HG02938 (cell line): ENCODE measurements around the gene SOX13.

ENCODE experiments used
- ATAC-seq: cut with Tn5 transposase; IDR thresholded peaks from one replicate; pipeline ENCODE4 v1.9.1; 2021; ENCODE audit warnings: mild to moderate bottlenecking, moderate library complexity; ENCODE audit not compliant: unreplicated experiment

SOX13 gene

GRCh38 chr1:204149635-204150565, 77.0 kb downstream of the SOX13 start:
- ATAC-seq, result no peak

GRCh38 chr1:204150702-204151551, 78.0 kb downstream of the SOX13 start:
- ATAC-seq, result no peak

- ATAC-seq, result no peak
These were observed 78.8 kb downstream of the SOX13 start, which contains the start of gene ETNK2 for GRCh38 chr1:204151552-204152309. ETNK2 (minus strand) TSS chr1:204152044; CDS start chr1:204151852, 192 bp downstream.

GRCh38 chr1:204152310-204153044, 79.6 kb downstream of the SOX13 start:
- ATAC-seq, result no peak

GRCh38 chr1:204153667-204154066, 80.8 kb downstream of the SOX13 start:
- no peak for ATAC-seq

GRCh38 chr1:204154568-204155255, 81.8 kb downstream of the SOX13 start:
- no peak for ATAC-seq

GRCh38 chr1:204155881-204156280, 83.0 kb downstream of the SOX13 start:
- ATAC-seq, result no peak

GRCh38 chr1:204157962-204158361, 85.0 kb downstream of the SOX13 start:
- ATAC-seq, result no peak

- no peak for ATAC-seq
These were observed 88.9 kb downstream of the SOX13 start for GRCh38 chr1:204161609-204162493.

GRCh38 chr1:204162494-204163074, 89.7 kb downstream of the SOX13 start:
- ATAC-seq, result no peak

GRCh38 chr1:204166219-204166618, 93.3 kb downstream of the SOX13 start, which contains the start of gene REN:
REN (minus strand) TSS chr1:204166337; CDS start chr1:204166293, 44 bp downstream.
- no peak for ATAC-seq

- ATAC-seq, result no peak
These were observed 94.8 kb downstream of the SOX13 start for GRCh38 chr1:204167730-204168129.

GRCh38 chr1:204169858-204170257, 96.9 kb downstream of the SOX13 start:
- no peak for ATAC-seq

- ATAC-seq, result no peak
These were observed 97.7 kb downstream of the SOX13 start for GRCh38 chr1:204170494-204171155.

GRCh38 chr1:204171751-204172178, 98.8 kb downstream of the SOX13 start:
- no peak for ATAC-seq

- ATAC-seq, result no peak
These were observed 99.6 kb downstream of the SOX13 start for GRCh38 chr1:204172404-204173029.

- ATAC-seq, result no peak
These were observed 102.0 kb downstream of the SOX13 start for GRCh38 chr1:204174958-204175357.
